GM19351 (cell line): ENCODE results near the gene MORC4.
A peak's percentile ranks its signal among the peaks of the same experiment; 100 is the strongest.

Experiments used
- ATAC-seq: cut with Tn5 transposase; IDR thresholded peaks from one replicate; pipeline ENCODE4 v1.9.1; 2021; ENCODE audit warnings: mild to moderate bottlenecking, moderate library complexity; ENCODE audit not compliant: unreplicated experiment

The MORC4 gene

DNA sequence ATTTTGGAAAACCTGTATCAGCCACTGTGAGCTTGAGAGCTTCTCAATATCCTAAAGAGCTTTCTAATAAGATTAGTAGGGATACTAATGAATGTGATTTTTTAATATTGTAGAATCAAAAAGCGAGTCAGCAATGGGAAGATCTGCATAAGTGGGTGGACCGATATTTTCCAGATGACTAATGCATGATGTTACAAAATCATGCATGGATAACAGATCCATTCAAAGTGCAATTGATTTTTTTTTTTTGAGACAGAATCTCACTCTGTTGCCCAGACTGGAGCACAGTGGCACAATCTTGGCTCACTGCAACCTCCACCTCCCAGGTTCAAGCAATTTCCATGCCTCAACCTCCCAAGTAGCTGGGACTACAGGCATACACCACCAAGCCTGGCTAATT is 87.1 kb downstream of the MORC4 start:
- no peak for ATAC-seq

DNA sequence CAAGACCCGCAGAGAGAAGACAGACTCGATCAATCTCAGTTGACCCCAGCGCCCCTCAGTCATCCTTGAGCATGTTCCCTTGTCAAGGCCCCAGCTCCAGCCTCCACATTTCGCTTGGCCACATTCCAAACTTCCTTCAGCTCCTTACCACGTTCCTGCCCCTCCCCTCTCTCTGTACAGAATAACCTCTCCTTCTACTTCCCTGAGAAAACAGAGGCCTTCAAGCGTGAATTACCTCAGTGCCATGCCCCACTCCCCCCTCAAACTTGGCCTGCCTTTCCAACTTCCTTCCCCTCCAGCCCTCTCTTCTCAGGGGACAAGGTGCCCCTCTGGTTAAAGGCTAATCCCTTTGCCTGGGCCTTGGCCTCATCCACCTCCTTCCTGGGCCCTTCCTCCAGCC is 93.7 kb downstream of the MORC4 start:
- no peak for ATAC-seq

DNA sequence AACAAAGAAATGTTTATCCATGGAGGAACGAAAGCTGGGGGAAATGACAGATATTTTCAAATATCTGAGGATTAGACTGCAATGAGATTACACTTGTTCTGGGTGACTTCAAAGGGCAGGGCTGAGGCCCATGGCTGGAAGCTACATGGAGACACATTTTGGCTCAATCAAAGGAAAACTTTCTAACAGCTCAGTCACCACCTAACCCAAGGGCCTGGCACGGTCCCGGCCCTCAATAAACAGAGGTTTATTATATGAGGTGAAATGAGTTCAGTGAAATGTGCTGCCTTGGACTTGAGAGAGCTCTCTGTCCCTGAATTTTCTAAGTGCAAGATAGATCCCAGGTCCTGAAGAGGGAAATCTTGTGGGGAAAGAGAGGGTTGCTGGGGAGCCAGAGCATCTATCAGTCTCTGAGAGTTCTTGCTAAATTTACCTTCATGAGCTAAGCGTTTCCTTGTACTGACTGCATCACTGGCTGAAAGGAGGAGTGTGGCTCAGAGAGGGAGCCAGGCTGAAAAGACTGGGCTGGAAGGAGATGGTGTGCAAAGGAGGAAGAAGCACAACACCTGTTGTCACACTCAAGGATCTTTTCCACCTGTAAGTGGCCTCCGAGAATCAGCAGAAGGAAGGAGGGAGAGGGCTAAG is 94.8 kb downstream of the MORC4 start:
- ATAC-seq = no peak

DNA sequence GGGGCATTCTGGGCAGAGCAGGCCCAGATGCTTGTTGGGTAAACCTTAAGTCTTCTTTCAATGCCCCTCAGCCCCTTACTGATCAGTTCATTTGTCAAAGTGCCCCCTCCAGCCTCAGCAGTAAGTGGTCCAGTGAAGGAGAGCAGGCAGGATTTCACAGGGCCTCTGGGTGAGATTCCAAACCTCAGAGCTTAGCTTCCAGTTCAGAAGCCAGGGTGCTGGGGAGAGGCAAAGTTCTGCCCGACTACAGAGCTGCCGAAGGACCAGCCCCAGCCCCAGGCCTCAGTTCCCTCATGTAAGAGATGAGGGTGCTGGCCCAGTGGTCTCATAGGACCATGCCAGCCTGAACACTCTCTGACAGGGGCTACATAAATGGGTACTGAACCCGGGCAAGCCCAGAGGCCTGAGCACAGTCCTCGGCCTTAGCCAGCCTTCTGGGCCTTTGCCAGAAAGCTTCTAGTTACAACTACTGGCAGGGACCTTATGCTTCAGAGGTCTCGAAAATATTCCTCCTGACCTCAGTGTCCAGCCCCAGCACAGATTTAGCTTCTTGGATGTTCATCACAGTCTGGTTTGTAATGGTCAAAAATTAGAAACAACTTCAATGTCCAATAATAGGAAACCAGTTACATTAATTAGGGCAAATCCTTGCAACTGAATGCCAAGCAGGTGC is 96.0 kb downstream of the MORC4 start:
- ATAC-seq = no peak

DNA sequence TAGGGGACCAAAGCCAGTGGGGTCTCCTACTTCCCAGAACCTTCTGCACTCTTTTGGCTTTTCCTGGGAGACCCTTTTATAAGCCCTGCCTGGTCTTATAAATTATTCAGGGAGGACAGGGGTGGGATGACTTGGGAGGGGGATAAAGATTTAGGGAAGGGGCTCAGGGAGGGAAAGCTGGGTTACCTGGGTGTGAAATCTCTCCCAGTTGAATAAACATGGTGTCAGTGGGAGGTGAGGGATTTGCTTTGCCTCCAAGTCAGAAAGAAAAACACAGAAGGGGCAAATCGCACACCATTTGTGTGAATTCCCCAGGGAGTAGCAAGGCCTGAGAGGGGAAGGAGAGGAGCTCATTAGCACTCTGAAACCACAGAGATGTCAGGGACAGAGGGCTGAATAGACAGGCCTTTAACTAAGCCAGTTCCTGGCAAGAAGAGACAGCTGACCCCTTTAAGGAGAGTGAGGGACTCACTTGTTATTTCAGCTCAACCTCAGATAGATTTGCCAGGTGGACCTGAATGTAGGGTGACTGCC is 96.7 kb downstream of the MORC4 start, which contains the start of gene RIPPLY1:
Gene RIPPLY1, minus strand, starts transcription at position 51 of the 534 bp plus-strand sequence. CDS start 54 bp downstream, outside the sequence.
- no peak for ATAC-seq

DNA sequence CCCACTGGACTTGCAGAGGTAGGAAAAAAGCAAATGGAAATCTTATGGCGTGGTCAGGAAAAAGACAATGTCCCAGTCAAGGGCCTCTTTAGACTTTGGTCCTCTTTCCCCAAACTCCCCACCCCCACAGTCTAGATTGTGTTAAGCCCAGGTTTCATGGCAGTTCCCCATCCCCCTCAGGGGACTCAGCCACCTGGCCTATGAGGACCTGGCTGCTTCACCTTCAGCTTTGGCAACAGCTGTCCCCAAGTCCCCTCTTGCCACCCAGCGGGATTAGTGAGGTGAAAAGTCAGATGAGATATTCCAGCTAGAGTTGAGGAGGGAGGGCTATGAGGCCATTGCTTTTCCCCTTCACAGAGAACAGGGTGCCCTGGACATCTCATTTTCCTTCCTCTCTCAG is 97.3 kb downstream of the MORC4 start:
- no peak for ATAC-seq

DNA sequence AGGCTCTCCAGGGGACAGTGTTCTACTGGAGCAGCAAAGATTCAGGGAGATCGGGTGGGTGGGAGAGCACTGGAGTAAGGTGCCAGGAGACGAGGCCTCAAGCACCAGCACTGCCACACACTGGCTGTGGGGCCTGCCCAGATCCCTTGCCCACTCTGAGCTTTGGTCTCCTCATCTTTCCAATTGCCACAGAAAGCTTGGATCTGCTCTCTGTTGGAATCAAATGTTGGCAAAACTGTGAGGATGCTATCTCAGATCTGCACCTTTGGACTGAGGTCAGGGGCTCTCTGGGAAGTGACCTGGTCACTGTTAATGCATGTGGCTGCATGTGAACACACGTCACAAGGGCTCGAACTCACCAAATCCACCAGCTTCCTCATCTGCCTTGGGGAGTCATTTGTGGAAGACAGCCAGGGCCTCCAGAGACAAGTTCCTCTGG is 98.2 kb downstream of the MORC4 start:
- ATAC-seq = no peak

DNA sequence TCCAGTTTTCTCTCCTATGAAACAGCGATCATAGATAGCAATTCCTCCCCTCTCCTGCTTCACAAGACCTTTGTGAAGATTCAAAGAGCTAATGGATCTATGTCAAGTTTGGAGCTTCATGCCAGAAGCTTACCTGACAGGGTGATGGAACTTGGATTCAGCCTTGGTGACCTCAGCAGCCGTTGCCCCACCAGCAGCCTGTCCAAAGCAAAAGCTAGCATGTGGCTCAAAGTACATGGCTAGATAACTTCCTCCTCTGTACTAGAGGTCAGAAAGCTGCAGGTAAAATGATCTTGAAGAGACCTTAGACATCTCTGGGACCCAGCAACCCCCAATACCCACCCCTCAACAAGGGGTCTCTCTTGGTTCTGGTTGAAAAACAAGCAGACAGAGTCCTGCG is 98.7 kb downstream of the MORC4 start:
- no peak for ATAC-seq

DNA sequence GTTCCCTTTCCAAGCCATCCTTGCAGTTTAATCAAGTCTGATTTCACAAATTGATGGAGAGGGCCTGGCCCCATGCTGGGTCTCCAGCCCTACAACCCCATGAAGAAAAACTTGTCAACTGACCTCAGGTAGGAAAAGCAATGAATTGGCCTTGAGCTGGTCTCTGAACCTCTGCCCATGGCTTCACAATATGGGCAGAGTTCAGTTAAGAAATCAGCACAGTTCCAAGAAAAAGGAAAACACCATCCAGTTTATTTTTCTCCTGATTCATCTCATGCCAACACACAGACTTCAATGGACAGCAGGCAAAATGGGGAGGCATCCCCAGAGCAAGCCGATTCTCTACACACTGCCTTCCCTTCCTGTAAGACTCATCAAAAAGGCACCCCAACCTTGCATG is 100.2 kb downstream of the MORC4 start:
- ATAC-seq = no peak

DNA sequence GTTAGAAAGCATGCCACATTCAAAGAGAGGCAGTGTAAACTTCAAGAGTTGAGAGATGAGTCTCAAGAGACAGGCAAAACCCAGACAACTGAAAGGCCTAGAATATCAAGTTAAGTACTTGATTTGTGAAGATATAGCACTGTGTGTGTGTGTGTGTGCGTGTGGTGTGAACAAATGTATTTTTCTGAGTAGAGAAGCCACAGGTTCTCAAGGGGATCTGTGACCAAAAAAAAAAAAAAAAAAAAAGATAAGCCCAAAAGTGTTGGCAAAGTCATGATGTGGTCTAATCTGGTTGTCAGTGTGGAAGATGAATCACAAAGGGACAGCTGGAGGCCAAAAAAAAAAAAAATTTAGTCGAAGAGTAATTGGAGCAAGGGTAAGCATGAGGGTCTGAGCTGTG is 100.7 kb downstream of the MORC4 start:
- ATAC-seq = no peak

DNA sequence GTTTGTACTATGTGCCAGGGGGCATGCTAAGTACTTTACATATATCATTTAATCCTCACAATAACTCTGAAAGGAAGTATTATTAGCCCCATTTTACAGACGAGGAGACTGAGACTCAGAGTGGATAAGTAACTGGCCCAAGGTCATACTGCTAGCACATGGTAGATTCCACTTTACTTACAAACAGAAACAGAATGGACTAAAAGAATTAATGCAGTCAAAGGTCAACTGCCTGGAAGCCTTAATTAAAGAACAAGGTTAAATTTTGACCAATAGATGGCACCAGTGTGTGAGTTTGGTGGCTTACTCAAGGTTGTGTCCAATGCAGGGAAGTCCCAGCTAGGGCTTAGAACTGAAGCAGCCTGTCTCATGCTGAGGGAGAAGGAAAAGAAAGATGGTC is 101.5 kb downstream of the MORC4 start:
- ATAC-seq = peak; percentile 79

DNA sequence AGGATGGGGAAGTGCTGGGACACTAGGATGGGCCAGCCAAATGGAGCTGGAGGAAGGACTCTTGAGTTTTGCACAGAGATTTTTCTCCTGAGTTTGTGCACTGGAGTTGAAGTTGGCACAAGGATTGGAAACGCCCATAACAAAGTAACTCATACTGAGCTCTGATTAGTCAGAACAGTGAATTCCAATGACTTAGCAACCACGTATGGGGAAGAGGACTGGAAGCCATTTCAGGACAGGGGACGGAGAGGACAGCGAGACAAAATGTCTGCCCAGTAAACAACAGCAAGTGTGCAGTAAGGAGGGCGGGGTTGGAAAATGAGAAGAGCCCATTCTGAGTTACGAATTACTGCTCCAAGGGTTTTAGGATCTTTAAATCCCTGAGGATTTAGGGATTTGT is 102.8 kb downstream of the MORC4 start:
- ATAC-seq = no peak

DNA sequence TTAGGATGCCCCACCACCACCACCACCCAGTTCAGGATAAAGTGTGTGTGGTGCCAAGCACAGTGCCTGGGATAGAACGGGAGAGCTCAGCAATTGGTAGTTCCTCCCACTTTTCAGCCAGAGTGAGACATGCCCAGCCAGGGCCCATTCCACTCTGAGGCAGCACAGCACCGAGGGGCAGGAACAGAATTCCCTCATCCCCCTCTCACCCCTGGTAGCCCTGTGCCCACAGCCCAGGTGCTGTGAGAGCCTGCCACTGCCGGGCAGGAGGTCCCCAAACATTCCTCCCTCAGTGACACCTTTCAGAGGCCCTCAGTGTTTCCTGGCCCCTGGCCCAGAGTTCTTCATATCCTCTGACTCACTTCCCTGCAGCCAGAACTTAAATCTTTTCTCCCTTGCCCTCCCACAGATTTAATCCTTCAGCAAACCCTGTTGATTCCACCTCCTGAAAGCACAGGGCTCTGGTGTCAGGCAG is 105.0 kb downstream of the MORC4 start:
- no peak for ATAC-seq

DNA sequence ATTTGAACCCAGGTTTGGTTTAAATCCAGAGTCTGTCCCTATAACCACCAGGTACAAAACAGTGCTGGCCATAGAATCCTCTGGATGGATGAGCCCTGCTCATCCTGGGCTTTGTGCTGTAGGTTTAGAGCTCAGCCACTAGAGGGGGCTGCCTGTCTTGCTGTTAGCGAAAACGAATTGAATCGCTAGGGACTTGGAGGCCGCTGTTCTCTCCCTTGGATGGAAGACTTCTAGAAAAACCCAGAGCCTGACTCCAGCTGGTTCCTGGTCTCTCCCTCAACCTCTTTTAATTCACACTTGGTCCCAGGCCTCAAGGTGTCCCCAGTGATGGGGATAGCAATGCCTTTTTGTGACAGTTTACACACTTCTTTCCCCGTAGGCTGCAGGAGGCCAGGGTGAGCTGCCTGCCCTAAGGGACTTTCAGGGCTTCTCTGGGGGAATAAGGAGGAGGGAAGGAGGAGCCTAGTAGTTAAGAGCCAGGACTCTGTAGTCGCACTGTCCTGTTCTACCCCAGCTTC is 105.6 kb downstream of the MORC4 start:
- peak; percentile 88 for ATAC-seq

DNA sequence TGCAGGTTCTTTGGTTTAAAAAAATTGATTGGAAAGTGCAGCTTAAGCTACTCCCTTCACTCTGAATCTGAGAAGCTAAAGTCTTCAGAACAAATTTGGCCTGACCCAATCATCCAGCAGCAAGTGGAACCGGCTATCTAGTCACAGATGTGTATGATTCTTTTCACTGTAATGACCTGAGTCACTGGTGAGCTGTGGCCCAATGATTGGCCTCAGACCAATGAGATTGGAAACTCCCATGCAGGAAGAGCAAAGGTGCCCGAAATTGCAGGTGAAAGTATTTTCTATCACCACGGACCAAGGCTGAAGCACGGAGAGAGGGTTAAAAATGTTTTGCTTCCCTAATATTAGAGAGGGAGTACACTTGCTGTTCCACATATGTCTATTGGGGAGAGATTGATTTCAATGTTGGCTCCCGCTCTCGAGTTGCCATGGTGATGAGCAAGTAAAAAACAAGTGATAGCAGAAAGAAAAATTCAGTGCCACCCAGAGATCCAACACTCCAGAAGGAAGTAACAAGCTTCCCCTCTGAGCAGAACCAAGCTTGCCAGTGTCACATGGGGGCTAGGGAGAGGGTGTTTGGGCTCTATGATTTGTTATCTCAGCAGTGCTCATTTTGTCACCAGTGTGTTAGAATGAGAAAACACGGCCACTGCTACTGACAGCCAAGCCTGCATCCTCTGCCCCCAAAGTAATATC is 108.1 kb downstream of the MORC4 start:
- no peak for ATAC-seq
